Subcutaneous adipose tissue (tissue), 4 donors: ENCODE results near the gene RAB40C. TPM values are rescaled to one million over a fixed set of nuclear protein-coding genes. Genes with fewer than 3 reads are reported as not detected.

Source experiments
- CTCF ChIP-seq: fragments of 450-650 bp; IDR thresholded peaks from one replicate; pipeline ENCODE4 v1.5.1; 2016; ENCODE audit warnings: low read depth, mild to moderate bottlenecking, control low read depth, antibody characterized with exemption, moderate library complexity
- total RNA-seq, 4 donors: library from RNA; depleted of rRNA; stranded (reverse); fragments of >200 nt; gene quantifications; one replicate each; pipeline ENCODE4 v1.1.0, GENCODE V29; 2016

The RAB40C gene
- total RNA-seq, 4 donors from 2014 or later: 7.7 to 32.2 (median 12.3) TPM

GRCh38 chr16:634996-635395 is 45.1 kb downstream of the RAB40C start:
- TF ChIP-seq CTCF: no peak

GRCh38 chr16:635573-636205 is 45.8 kb downstream of the RAB40C start:
- TF ChIP-seq CTCF: no peak

- no peak for TF ChIP-seq CTCF
These were observed 46.6 kb downstream of the RAB40C start, which contains the start of gene METTL26 for GRCh38 chr16:636206-637080. TSS of gene METTL26 (minus strand) at chr16:636305. CDS start at chr16:636290, 15 bp downstream.

GRCh38 chr16:637081-638018 is 47.5 kb downstream of the RAB40C start:
- TF ChIP-seq CTCF: no peak

- no peak for TF ChIP-seq CTCF
These were observed 48.2 kb downstream of the RAB40C start for GRCh38 chr16:638034-638543.

- no peak for TF ChIP-seq CTCF
These were observed 49.0 kb downstream of the RAB40C start for GRCh38 chr16:638836-639235.
